Measurements from ENCODE around the gene PLGRKT.
"Not testable (repeated sequence)": the region's sequence is repeated elsewhere in the genome, so short reads cannot be mapped to it uniquely, and the experiment has no call there.

Gene PLGRKT

DNA sequence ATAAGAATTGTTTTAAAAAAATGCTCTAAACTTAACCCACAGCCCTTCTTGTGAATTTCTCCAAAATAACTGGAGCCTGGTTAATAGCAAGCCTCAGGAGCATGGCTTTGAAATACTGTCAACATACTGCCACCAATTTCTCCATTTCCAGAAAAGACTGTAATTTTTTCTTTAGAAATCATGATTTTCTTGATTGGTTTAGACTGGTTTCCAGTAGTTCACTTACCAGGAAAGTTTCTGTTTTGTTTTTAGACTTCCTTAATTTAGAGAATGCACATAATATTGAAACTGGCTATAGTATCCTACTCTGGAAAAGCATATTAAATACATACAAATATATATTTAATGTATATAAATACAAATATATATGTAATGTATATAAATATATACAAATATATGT, 8.2 kb upstream of the PLGRKT start:
- Histone ChIP-seq H2AFZ (ENCODE audit: insufficient read depth, low read length, poor library complexity) (no peak overlapping the region), H3K18ac (ENCODE audit: low read length) (no peak overlapping the region), H2BK12ac (ENCODE audit: low read length) (no peak overlapping the region), H3K79me1 (ENCODE audit: low read length) (peaks cover 7% of the 10 kb centered on the region), H3K27ac (ENCODE audit: low read depth, low read length) (no peak overlapping the region), H3K27me3 (ENCODE audit: insufficient read depth, low read length) (no peaks in the 10 kb centered on the region), H4K12ac (ENCODE audit: low read depth, low read length) (no peak overlapping the region), H3K9ac (ENCODE audit: low read length) (no peak overlapping the region), H2BK120ac (ENCODE audit: insufficient read depth, low read length, poor library complexity) (no peak overlapping the region), H3K4me3 (ENCODE audit: low read depth, low read length) (no peak overlapping the region), H3K4me2 (ENCODE audit: low read length) (no peak overlapping the region), H4K8ac (ENCODE audit: low read depth, low read length) (no peak overlapping the region), H3K4ac (ENCODE audit: low read depth, low read length) (no peak overlapping the region), H2AK5ac (ENCODE audit: low read length) (no peak overlapping the region), H3K79me2 (ENCODE audit: control insufficient read depth, insufficient read depth, low read length, poor library complexity) (no peaks in the 10 kb centered on the region), H3K9me3 (ENCODE audit: insufficient read depth, low read depth, low read length) (no peaks in the 10 kb centered on the region), H3K23ac (ENCODE audit: low read length) (no peak overlapping the region), H3K36me3 (ENCODE audit: control insufficient read depth in 1 of 2, insufficient read depth in 2 of 2, low read length in 2 of 2) (no peaks in the 10 kb centered on the region), H4K91ac (ENCODE audit: low read depth, low read length) (no peak overlapping the region), H3K14ac (ENCODE audit: low read length) (no peak overlapping the region), H2BK5ac (ENCODE audit: low read depth, low read length, poor library complexity) (no peak overlapping the region), H3K4me1 (ENCODE audit: control insufficient read depth in 1 of 2, insufficient read depth in 2 of 2, low read length in 2 of 2) (peaks cover 1 to 5% of the 10 kb centered on the region in 2 experiments)
- DNase-seq, result no peak

DNA sequence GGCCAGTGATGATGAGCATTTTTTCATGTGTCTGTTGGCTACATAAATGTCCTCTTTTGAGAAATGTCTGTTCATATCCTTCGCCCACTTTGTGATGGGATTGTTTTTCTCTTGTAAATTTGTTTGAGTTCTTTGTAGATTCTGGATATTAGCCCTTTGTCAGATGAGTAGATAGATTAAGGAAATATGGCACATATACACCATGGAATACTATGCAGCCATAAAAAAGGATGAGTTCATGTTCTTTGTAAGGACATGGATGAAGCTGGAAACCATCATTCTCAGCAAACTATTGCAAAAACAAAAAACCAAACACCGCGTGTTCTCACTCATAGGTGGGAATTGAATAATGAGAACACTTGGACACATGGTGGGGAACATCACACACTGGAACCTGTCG, 7.4 kb upstream of the PLGRKT start:
- H4K8ac ChIP-seq (ENCODE audit: low read depth, low read length); H3K79me2 ChIP-seq (ENCODE audit: control insufficient read depth, insufficient read depth, low read length, poor library complexity); H3K4me2 ChIP-seq (ENCODE audit: low read length); H3K23ac ChIP-seq (ENCODE audit: low read length); H2BK5ac ChIP-seq (ENCODE audit: low read depth, low read length, poor library complexity); H2BK12ac ChIP-seq (ENCODE audit: low read length); H2AFZ ChIP-seq (ENCODE audit: insufficient read depth, low read length, poor library complexity); H3K14ac ChIP-seq (ENCODE audit: low read length); H4K91ac ChIP-seq (ENCODE audit: low read depth, low read length); H2AK5ac ChIP-seq (ENCODE audit: low read length); H4K12ac ChIP-seq (ENCODE audit: low read depth, low read length); DNase-seq; H3K79me1 ChIP-seq (ENCODE audit: low read length); H3K4me1 ChIP-seq (ENCODE audit: control insufficient read depth in 1 of 2, insufficient read depth in 2 of 2, low read length in 2 of 2); H3K4ac ChIP-seq (ENCODE audit: low read depth, low read length); H3K27me3 ChIP-seq (ENCODE audit: insufficient read depth, low read length); H3K36me3 ChIP-seq (ENCODE audit: control insufficient read depth in 1 of 2, insufficient read depth in 2 of 2, low read length in 2 of 2); H3K9me3 ChIP-seq (ENCODE audit: insufficient read depth, low read depth, low read length); H2BK120ac ChIP-seq (ENCODE audit: insufficient read depth, low read length, poor library complexity); H3K18ac ChIP-seq (ENCODE audit: low read length); H3K27ac ChIP-seq (ENCODE audit: low read depth, low read length); H3K9ac ChIP-seq (ENCODE audit: low read length); H3K4me3 ChIP-seq (ENCODE audit: low read depth, low read length): not testable (repeated sequence)
- no CpG with 5 or more reads among the region's 4 CpGs for WGBS (ENCODE audit: extremely low coverage, insufficient coverage, insufficient read length)

DNA sequence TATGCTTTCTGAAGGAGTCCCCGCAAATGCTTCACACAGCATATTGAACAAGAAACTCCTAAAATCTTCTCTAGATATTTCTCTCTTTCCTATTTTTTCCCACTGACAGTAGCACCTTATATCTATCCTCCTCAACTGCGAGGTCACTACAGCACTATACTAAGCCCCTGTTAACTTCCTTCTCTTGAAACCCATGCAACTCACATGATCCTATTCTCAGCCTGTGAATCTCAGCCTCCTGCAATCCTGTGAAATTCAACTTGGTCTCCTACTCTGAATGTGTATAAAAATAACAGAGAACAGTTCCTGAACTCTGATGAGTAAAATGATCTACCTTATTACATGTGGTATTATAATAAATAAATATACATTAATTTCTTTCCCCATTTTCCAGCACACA, 6.1 kb upstream of the PLGRKT start:
- no CpG with 5 or more reads among the region's 2 CpGs for WGBS (ENCODE audit: extremely low coverage, insufficient coverage, insufficient read length)
- H3K4me3 ChIP-seq (ENCODE audit: low read depth, low read length), result no peak overlapping the region
- no peaks in the 10 kb centered on the region for H3K79me2 ChIP-seq (ENCODE audit: control insufficient read depth, insufficient read depth, low read length, poor library complexity)
- no peak overlapping the region for H3K4ac ChIP-seq (ENCODE audit: low read depth, low read length)
- H3K4me2 ChIP-seq (ENCODE audit: low read length), result no peak overlapping the region
- H3K27me3 ChIP-seq (ENCODE audit: insufficient read depth, low read length), result no peaks in the 10 kb centered on the region
- H3K36me3 ChIP-seq (ENCODE audit: control insufficient read depth in 1 of 2, insufficient read depth in 2 of 2, low read length in 2 of 2), result no peaks in the 10 kb centered on the region
- H2BK5ac ChIP-seq (ENCODE audit: low read depth, low read length, poor library complexity), result no peak overlapping the region
- H2BK12ac ChIP-seq (ENCODE audit: low read length), result no peak overlapping the region
- peaks cover 5 to 6% of the 10 kb centered on the region in 2 experiments for H3K4me1 ChIP-seq (ENCODE audit: control insufficient read depth in 1 of 2, insufficient read depth in 2 of 2, low read length in 2 of 2)
- H3K14ac ChIP-seq (ENCODE audit: low read length), result no peak overlapping the region
- no peaks in the 10 kb centered on the region for H3K9me3 ChIP-seq (ENCODE audit: insufficient read depth, low read depth, low read length)
- H4K8ac ChIP-seq (ENCODE audit: low read depth, low read length), result no peak overlapping the region
- H2AK5ac ChIP-seq (ENCODE audit: low read length), result no peak overlapping the region
- no peak overlapping the region for H4K12ac ChIP-seq (ENCODE audit: low read depth, low read length)
- H3K23ac ChIP-seq (ENCODE audit: low read length), result no peak overlapping the region
- H4K91ac ChIP-seq (ENCODE audit: low read depth, low read length), result no peak overlapping the region
- H2BK120ac ChIP-seq (ENCODE audit: insufficient read depth, low read length, poor library complexity), result no peak overlapping the region
- no peak overlapping the region for H3K27ac ChIP-seq (ENCODE audit: low read depth, low read length)
- H3K79me1 ChIP-seq (ENCODE audit: low read length), result peaks cover 9% of the 10 kb centered on the region
- no peak overlapping the region for H2AFZ ChIP-seq (ENCODE audit: insufficient read depth, low read length, poor library complexity)
- H3K9ac ChIP-seq (ENCODE audit: low read length), result no peak overlapping the region
- DNase-seq, result no peak
- no peak overlapping the region for H3K18ac ChIP-seq (ENCODE audit: low read length)

DNA sequence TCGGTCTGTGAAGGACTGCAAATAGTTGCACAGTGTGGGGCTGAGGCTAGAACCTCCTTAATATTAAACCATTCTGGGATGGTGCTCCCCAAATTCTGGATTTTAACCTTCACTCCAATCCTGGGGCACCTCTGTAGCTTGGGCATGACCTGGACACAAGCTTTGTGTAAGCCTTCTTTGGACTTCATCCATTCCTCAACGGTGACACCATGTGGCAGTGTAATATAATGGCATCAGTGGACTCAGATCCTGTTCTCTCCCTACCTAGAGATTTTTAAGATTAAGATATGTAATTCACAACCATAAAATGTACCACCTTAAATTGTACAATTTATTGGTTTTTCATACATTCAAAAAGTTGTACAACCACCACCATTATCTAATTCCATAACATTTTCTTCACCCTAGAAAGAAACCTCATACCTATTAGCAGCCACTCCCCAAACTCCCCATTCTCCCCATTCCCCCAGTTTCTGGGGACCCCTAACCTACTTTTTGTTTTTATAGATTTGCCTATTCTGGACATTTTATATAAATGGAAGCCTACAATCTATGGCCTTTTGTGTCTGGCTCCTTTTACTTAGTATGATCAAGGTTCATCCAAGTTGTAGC, 4.8 kb upstream of the PLGRKT start:
- Histone ChIP-seq H3K79me1 (ENCODE audit: low read length) (peaks cover 13% of the 10 kb centered on the region), H4K12ac (ENCODE audit: low read depth, low read length) (no peak overlapping the region), H3K9ac (ENCODE audit: low read length) (no peak overlapping the region), H3K36me3 (ENCODE audit: control insufficient read depth in 1 of 2, insufficient read depth in 2 of 2, low read length in 2 of 2) (no peaks in the 10 kb centered on the region), H3K4ac (ENCODE audit: low read depth, low read length) (no peak overlapping the region), H3K23ac (ENCODE audit: low read length) (no peak overlapping the region), H2BK120ac (ENCODE audit: insufficient read depth, low read length, poor library complexity) (no peak overlapping the region), H3K27ac (ENCODE audit: low read depth, low read length) (no peak overlapping the region), H2BK12ac (ENCODE audit: low read length) (no peak overlapping the region), H4K91ac (ENCODE audit: low read depth, low read length) (no peak overlapping the region), H3K14ac (ENCODE audit: low read length) (no peak overlapping the region), H3K18ac (ENCODE audit: low read length) (no peak overlapping the region), H3K27me3 (ENCODE audit: insufficient read depth, low read length) (no peaks in the 10 kb centered on the region), H3K79me2 (ENCODE audit: control insufficient read depth, insufficient read depth, low read length, poor library complexity) (peaks cover under 1% of the 10 kb centered on the region), H3K9me3 (ENCODE audit: insufficient read depth, low read depth, low read length) (no peaks in the 10 kb centered on the region), H2BK5ac (ENCODE audit: low read depth, low read length, poor library complexity) (no peak overlapping the region), H2AK5ac (ENCODE audit: low read length) (no peak overlapping the region), H3K4me2 (ENCODE audit: low read length) (no peak overlapping the region), H3K4me1 (ENCODE audit: control insufficient read depth in 1 of 2, insufficient read depth in 2 of 2, low read length in 2 of 2) (peaks cover 10 to 11% of the 10 kb centered on the region in 2 experiments), H2AFZ (ENCODE audit: insufficient read depth, low read length, poor library complexity) (no peak overlapping the region), H4K8ac (ENCODE audit: low read depth, low read length) (no peak overlapping the region), H3K4me3 (ENCODE audit: low read depth, low read length) (no peak overlapping the region)
- peak; percentile 29 to 75 for DNase-seq
- WGBS (ENCODE audit: extremely low coverage, insufficient coverage, insufficient read length), result no CpG with 5 or more reads among the region's 2 CpGs

All from trophoblast cell (in vitro differentiated cells and primary cell).